Adrenal gland (tissue), 5 donors: ENCODE results near the gene MRPS34.

Experiments used
- POLR2A ChIP-seq, 2 donors: fragments of 450-650 bp; IDR thresholded peaks; one replicate each; pipeline ENCODE4 v1.6.1; 2017; ENCODE audit warnings: antibody characterized with exemption in 2 of 2, mild to moderate bottlenecking in 2 of 2, moderate library complexity in 1 of 2
- TF ChIP-seq, protein P1 (sequence below), 6 experiments: fragments of 450-650 bp in 4 of 6; fragments of 200-600 bp in 2 of 6; sonication (generic) in 1 of 6; IDR thresholded peaks; 1 replicate in 5 of 6; 2 replicates in 1 of 6; pipeline versions ENCODE4 v1.5.1 to v1.8.0; 2016 to 2021; ENCODE audit warnings: antibody characterized with exemption in 6 of 6, mild to moderate bottlenecking in 2 of 6, moderate library complexity in 1 of 6
- donor health status: DM: no; HTN: no; CAD: no.

DNA sequence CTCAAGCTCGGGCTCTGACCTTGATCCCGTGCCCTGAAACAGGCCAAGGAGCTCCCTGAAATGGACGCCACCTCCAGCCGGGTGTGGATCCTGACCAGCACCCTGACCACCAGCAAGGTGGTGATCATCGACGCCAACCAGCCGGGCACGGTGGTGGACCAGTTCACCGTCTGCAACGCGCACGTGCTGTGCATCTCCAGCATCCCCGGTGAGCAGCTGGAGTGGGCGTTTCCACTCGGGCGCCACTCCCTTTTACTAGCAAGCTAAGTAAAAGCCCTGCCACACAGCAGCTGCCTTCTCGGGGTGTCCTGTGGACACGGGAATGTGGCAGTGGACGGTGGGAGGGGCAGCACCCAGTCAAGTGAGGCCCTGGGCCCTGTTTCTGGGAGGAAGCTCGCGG lies 8.0 kb downstream of the MRPS34 start:
- TF ChIP-seq POLR2A (IDR thresholded peaks at IDR 0.05): no peak
- TF ChIP-seq, protein P1, sequence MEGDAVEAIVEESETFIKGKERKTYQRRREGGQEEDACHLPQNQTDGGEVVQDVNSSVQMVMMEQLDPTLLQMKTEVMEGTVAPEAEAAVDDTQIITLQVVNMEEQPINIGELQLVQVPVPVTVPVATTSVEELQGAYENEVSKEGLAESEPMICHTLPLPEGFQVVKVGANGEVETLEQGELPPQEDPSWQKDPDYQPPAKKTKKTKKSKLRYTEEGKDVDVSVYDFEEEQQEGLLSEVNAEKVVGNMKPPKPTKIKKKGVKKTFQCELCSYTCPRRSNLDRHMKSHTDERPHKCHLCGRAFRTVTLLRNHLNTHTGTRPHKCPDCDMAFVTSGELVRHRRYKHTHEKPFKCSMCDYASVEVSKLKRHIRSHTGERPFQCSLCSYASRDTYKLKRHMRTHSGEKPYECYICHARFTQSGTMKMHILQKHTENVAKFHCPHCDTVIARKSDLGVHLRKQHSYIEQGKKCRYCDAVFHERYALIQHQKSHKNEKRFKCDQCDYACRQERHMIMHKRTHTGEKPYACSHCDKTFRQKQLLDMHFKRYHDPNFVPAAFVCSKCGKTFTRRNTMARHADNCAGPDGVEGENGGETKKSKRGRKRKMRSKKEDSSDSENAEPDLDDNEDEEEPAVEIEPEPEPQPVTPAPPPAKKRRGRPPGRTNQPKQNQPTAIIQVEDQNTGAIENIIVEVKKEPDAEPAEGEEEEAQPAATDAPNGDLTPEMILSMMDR (IDR thresholded peaks at IDR 0.05): no peak
